Subcutaneous adipose tissue (tissue), 4 donors: Measurements from ENCODE around the gene DEPDC1B. TPM values are rescaled to one million over a fixed set of nuclear protein-coding genes. Genes with fewer than 3 reads are reported as not detected.

ENCODE experiments used
- CTCF ChIP-seq: fragments of 450-650 bp; IDR thresholded peaks from one replicate; pipeline ENCODE4 v1.5.1; 2016; ENCODE audit warnings: low read depth, mild to moderate bottlenecking, control low read depth, antibody characterized with exemption, moderate library complexity
- total RNA-seq, 4 donors: library from RNA; depleted of rRNA; stranded (reverse); fragments of >200 nt; gene quantifications; one replicate each; pipeline ENCODE4 v1.1.0, GENCODE V29; 2016

DEPDC1B gene
- total RNA-seq, 4 donors from 2014 or later: 0.75 to 1.8 (median 0.91) TPM

DNA sequence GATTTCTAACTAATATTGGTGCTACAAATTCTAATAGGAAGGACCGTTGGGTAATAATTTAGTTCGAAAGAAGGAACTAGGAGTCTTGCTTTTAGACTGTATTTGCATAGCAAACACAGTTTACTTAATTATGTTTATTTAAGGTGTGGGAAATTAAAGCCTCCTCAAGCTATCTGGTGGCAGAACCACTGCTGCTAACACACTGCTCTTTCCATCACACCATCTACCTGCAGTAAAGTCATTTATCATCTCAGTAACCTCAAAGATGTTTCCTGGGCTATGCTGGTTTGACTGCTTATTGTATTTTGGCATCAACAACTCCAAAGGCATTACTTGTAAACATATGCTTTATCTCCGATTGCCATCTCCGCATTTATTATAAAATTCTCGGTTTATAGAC is 114.3 kb downstream of the DEPDC1B start:
- TF ChIP-seq CTCF: no peak

DNA sequence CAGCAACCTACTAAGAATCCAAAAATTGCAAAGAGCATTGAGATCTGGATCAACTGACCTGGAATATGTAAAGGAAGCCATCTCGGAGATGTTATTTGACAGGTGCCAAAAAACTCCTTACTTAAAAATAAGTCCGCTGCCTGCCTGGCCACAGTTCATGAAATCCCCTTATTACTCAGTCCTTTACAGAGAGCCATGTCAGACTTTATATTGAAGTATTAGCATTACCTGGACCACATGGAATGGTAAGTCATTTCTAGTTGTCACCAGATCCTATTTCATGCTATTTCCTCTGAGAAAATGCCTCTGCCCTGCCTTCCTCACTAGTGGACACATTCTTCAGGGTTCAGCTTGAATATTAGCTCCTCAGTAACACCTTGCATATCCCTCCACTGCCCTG is 115.7 kb downstream of the DEPDC1B start:
- no peak for TF ChIP-seq CTCF

GRCh38 chr5:60583616-60584015 is 116.3 kb downstream of the DEPDC1B start:
- TF ChIP-seq CTCF: no peak

DNA sequence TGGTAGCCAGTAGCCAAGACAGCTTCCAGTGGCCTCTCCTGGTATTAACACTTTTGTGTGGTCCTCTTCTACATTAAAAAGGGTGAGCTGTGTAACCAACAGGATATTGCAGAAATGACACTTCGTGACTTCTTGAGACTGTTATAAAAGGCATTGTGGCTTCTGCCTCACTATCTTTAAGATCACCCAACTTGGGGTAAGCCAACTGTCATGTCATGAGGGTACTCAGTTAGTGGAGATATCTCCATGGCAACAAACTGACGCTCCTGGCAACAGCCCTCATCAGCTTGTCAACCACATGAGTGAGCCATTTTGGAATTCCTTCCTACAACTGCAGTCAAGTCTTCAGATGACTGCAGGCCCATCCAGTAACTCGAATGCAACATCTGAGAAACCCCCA is 121.7 kb downstream of the DEPDC1B start:
- TF ChIP-seq CTCF: no peak

GRCh38 chr5:60577116-60577515 is 122.8 kb downstream of the DEPDC1B start:
- TF ChIP-seq CTCF: no peak

GRCh38 chr5:60576425-60576824 is 123.5 kb downstream of the DEPDC1B start:
- no peak for TF ChIP-seq CTCF

DNA sequence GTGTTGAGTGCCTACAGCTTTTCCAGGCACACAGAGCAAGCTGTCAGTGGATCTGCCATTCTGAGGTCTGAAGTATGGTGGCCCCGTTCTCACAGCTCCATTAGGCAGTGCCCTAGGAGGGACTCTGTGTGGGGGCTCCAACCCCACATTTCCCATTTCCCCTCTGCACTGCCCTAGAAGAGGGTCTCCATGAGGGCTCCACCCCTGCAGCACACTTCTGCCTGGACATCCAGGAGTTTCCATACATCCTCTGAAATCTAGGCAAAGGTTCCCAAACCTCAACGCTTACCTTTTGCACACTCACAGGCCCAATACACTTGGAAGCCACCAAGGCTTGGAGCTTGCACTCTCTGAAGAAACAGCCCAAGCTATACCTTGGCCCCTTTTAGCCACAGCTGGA is 131.3 kb downstream of the DEPDC1B start:
- TF ChIP-seq CTCF: no peak
